SKM-1 (cell line): Measurements from ENCODE around the gene IL2.

Experiments used
- DNase-seq: peaks from one replicate; lab custom pipeline; 2025; ENCODE audit not compliant: unreplicated experiment; lab: John Stamatoyannopoulos, UW

Gene IL2

GRCh38 chr4:122456231-122457116 is at the start of gene IL2:
IL2 (minus strand) TSS chr4:122456725; CDS start chr4:122456440, 285 bp downstream.
- DNase-seq: no peak

GRCh38 chr4:122503214-122503613 is 46.7 kb upstream of the IL2 start:
- DNase-seq: no peak

- no peak for DNase-seq
These were observed 44.5 kb upstream of the IL2 start for GRCh38 chr4:122500852-122501501.

GRCh38 chr4:122489061-122489460 is 32.5 kb upstream of the IL2 start:
- no peak for DNase-seq

GRCh38 chr4:122483481-122483880 is 27.0 kb upstream of the IL2 start:
- no peak for DNase-seq

DNA sequence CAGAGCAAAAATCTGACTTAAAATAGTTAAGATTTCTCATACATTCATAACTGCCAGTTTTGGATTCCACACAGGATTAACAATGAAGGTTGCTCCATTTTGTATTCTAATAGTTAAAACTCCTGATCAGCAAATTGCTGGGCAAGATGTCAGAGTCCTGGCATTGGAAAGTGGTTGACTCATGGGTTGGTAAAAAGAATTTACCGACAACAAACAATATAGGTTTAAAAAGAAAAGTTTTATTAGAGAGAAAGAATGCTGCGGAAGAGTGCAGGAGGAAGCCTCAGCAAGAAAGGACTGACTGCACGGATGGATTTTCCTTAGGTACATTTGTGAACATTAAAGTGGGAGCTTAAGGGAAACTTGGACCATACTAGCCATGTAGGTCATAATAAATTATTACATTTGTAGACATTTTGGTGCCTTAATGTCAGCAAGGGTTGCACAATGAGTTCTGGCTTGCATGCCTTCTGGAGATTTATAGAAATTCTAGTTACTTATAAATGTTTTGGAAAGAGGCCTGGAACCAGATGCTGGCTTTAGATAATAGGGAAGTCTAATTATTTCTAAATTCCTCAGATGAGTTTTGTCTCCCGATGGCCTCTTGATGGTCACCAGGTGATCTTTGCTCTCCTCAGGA is 25.4 kb upstream of the IL2 start:
- no peak for DNase-seq

DNA sequence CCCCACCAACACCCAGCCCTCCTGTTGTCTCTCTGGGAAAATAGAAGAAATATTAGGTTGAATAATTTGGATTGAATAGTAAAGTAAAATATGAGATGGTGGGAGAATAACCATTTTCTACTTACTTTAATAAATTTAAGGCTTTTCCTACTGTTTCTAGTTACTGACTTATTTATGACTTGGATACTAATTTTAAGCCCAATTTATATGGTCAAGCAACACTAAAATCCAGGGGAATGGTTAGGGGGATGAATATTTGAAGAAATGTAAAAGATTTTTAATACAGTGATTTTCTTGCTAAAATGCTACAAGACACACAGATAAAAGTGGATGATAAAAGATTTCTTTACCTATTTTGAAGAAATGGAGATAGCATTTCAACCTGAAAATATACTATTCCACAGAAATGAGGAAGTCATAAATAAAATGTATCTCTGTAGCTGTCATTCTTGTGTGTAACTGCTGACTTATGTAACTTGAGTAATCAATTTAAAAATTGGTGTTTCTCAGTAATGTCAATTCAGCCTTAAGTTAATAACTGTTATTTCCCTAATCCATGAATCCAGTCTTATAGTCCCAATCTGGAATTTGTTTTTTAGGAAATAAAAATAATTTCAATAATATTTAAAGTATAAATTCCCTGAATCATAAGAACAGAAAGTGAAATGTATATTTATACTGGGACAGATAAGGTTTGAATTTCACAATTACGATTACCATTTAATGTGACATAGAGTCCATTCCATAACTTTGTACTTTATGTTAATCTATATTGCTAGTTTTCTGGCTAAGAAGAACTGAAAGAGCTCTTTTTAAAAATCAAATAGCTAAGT is 24.3 kb upstream of the IL2 start:
- DNase-seq: no peak

- no peak for DNase-seq
These were observed 23.5 kb upstream of the IL2 start for GRCh38 chr4:122479935-122480416.

- DNase-seq: no peak
These were observed 20.2 kb upstream of the IL2 start for GRCh38 chr4:122476745-122477144.

- no peak for DNase-seq
These were observed 19.6 kb upstream of the IL2 start for GRCh38 chr4:122476126-122476525.

GRCh38 chr4:122475233-122475632 is 18.7 kb upstream of the IL2 start:
- no peak for DNase-seq

GRCh38 chr4:122469457-122469856 is 12.9 kb upstream of the IL2 start:
- DNase-seq: no peak

DNA sequence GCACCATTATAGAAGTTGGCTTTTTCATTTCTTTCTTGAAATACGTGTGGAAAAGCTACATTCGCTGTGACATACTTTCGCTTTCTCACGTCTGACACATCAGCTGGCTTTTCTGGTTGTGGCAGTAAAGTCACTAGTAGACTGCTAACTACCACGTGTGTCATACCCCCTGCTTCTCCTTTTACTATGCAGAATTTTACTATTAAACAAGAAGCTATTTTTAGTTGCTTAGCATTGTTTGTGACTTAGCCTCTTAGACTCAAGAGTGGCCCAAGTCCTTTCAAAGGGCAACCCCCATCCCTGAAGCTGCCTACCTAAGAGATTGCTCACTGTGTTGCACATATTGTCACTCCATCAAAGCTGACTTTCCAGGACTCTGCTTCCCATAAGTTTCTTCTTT is 2.1 kb upstream of the IL2 start:
- no peak for DNase-seq

DNA sequence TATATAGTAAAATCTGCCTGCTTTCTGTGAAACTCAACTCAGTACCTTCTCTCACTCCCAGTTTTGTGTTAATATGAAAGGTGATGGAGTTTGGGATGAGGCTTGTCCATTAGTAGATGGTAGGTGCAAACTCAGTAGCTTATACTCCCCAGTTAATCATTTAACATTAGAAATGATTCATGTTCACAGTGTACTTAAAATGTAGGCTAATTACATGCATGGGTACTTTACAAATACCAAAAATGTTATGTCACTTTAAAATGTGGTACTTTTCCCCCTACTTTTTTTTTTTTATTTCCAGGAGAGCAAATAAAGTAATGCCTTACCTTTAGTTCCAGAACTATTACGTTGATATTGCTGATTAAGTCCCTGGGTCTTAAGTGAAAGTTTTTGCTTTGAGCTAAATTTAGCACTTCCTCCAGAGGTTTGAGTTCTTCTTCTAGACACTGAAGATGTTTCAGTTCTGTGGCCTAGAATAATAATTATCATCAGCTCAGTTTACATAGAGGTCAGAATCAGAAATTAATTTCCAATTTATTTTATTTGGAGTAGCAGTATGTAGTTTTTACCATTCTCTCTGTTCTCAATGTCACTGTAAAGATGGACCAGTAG is 3.0 kb downstream of the IL2 start:
- DNase-seq: no peak

DNA sequence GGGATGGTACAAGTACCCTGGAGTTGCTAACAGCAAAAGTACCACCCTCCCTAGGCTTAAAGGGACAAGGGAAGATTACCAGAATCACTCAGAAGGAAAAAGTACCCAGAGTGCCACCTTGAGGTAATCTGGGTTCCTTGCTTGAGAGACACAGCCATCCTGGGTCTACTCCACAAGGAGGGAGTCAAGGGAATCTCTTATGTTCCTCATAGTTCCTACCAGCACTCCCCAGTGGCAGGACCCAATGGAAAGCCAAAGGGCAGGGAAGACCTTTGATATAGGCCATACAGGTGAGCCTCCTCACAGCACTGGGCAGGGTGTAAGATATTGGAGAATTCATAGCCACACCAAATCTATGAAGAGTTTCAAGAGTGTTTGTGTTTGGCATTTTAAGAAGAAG is 5.7 kb downstream of the IL2 start:
- DNase-seq: no peak

DNA sequence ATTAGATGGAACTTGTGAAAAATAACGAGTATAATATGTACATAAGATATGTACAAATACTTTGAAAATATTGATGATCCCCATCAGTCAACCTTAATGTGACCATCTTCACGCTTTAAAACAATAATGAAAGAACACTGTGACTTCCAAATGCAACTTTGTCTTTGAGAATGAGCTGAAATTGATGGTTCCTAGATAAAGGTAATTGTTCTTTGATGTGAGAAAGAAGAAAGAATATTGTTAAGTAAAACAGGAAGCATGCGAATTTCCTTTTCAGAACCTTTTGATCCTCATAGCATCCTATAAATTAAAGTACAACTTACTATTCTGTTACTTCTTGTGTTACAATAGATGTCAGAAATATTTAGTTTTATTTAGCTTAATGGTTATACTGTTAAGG is 22.2 kb downstream of the IL2 start:
- DNase-seq: no peak

DNA sequence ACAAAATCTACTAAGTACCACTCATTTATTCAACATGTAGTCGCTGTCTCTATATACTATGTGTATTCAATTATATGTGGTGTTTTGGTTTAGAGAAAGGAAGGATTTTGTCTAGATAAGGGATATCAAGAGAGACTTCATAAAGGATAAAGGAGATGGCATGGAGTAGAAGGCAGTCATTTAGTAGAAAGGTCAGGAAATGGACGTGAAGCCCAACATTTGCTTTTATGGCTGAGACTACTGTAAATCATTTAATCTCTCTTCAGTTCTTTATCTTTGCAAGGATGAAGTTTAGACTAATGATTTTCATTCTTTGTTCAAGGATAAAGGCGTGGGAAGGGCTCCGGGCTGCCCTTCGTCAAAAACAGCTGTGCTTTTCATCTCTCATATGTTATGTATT is 25.2 kb downstream of the IL2 start:
- DNase-seq: no peak

DNA sequence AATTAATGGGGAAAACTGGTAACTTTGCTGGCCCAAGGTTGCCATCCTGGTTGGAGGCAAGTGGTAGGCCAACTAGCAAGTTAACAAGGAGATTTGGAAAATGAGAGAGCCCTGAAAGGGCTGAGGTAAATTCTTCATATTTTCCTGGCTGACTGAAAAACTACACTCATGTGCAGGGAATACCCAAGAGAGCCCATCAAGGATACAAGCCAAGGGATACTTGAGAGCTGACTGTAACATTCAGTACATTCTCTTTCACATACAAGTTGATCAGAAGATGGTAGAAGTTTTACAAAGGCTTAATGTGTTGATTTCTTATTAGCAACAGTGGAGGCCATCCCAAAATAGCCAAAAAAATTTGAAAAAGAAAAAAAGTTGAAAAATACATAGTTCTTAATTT is 33.3 kb downstream of the IL2 start:
- DNase-seq: no peak

GRCh38 chr4:122412547-122412946 is 44.0 kb downstream of the IL2 start:
- no peak for DNase-seq

GRCh38 chr4:122403861-122404260 is 52.7 kb downstream of the IL2 start:
- DNase-seq: no peak
